GM23338 (cell line): ENCODE measurements around the gene NDUFB8. TPM values are rescaled to one million over a fixed set of nuclear protein-coding genes. Genes with fewer than 3 reads are reported as not detected.

Experiments used
- ATAC-seq: fragments of 200-7000 bp; cut with Tn5 transposase; 3 replicates; pipeline ENCODE4 v1.9.1; 2020
- DNase-seq: peaks from one replicate; pipeline ENCODE4 v3.0.0-alpha.2; 2015; ENCODE audit warnings: low spot score
- H2AFZ ChIP-seq: fragments of 200-600 bp; sonication (generic); 2 replicates; pipeline ENCODE4 v1.8.0; 2016; ENCODE audit warnings: antibody characterized with exemption, mild to moderate bottlenecking, moderate library complexity
- H3F3A ChIP-seq: fragments of 200-600 bp; sonication (generic); replicated peaks from 2 replicates; pipeline ENCODE4 v1.8.0; 2017; ENCODE audit warnings: antibody characterized with exemption, mixed run types, low read depth
- H3K27ac ChIP-seq: fragments of 200-600 bp; sonication (generic); 2 replicates; pipeline ENCODE4 v1.6.1; 2016; ENCODE audit warnings: low read depth
- H3K27me3 ChIP-seq: fragments of 200-600 bp; sonication (generic); 2 replicates; pipeline ENCODE4 v1.8.0; 2016; ENCODE audit warnings: mild to moderate bottlenecking, mixed run types, moderate library complexity; ENCODE audit not compliant: insufficient read depth
- H3K36me3 ChIP-seq: fragments of 200-600 bp; sonication (generic); 2 replicates; pipeline ENCODE4 v1.8.0; 2016; ENCODE audit warnings: mild to moderate bottlenecking; ENCODE audit not compliant: insufficient read depth
- H3K4me1 ChIP-seq: fragments of 200-600 bp; sonication (generic); 2 replicates; pipeline ENCODE4 v1.8.0; 2016; ENCODE audit warnings: mild to moderate bottlenecking, moderate library complexity; ENCODE audit not compliant: insufficient read depth
- H3K4me2 ChIP-seq: fragments of 200-600 bp; sonication (generic); 2 replicates; pipeline ENCODE4 v1.7.1; 2017; ENCODE audit warnings: mixed run types
- H3K4me3 ChIP-seq: fragments of 200-600 bp; sonication (generic); 2 replicates; pipeline ENCODE4 v1.6.1; 2016; ENCODE audit warnings: mixed run types
- H3K79me2 ChIP-seq: fragments of 200-600 bp; sonication (generic); replicated peaks from 2 replicates; pipeline ENCODE4 v1.8.0; 2017; ENCODE audit warnings: mild to moderate bottlenecking; ENCODE audit not compliant: insufficient read depth
- H3K9me2 ChIP-seq: fragments of 200-600 bp; sonication (generic); 2 replicates; pipeline ENCODE4 v1.8.0; 2017; ENCODE audit not compliant: insufficient read depth
- H4K20me1 ChIP-seq: fragments of 200-600 bp; sonication (generic); replicated peaks from 2 replicates; pipeline ENCODE4 v1.8.0; 2017; ENCODE audit warnings: mild to moderate bottlenecking; ENCODE audit not compliant: insufficient read depth
- H3K27ac Mint-ChIP-seq: 2 replicates; pipeline ENCODE4 v1.8.0; 2020; ENCODE audit warnings: inconsistent platforms, mild to moderate bottlenecking, moderate library complexity, mixed read lengths
- H3K27me3 Mint-ChIP-seq: 3 replicates; pipeline ENCODE4 v1.8.0; 2022; ENCODE audit warnings: low read depth, mild to moderate bottlenecking, moderate library complexity, mixed read lengths, inconsistent platforms; ENCODE audit not compliant: insufficient read depth, poor library complexity
- H3K36me3 Mint-ChIP-seq: 3 replicates; pipeline ENCODE4 v1.8.0; 2021; ENCODE audit warnings: low read depth, mild to moderate bottlenecking, inconsistent platforms, moderate library complexity, mixed read lengths
- H3K4me1 Mint-ChIP-seq: 3 replicates; pipeline ENCODE4 v1.8.0; 2020; ENCODE audit warnings: mild to moderate bottlenecking, inconsistent platforms, mixed read lengths
- H3K4me3 Mint-ChIP-seq: 3 replicates; pipeline ENCODE4 v1.8.0; 2021; ENCODE audit warnings: moderate library complexity, mild to moderate bottlenecking, inconsistent platforms, mixed read lengths
- H3K9me3 Mint-ChIP-seq: 3 replicates; pipeline ENCODE4 v1.8.0; 2020; ENCODE audit warnings: moderate library complexity, mild to moderate bottlenecking, inconsistent platforms, mixed read lengths
- CREB1 ChIP-seq: fragments of 250-450 bp; sonication (Bioruptor Pico); IDR thresholded peaks from 2 replicates; pipeline ENCODE4 v1.5.0; 2020; ENCODE audit warnings: low read depth, mild to moderate bottlenecking, moderate library complexity
- NANOG ChIP-seq: IDR thresholded peaks from 2 replicates; pipeline ENCODE4 v1.6.1; 2016; ENCODE audit warnings: antibody characterized with exemption, borderline replicate concordance
- STAT1 ChIP-seq: IDR thresholded peaks from one replicate; pipeline ENCODE4 v1.6.1; 2016; ENCODE audit warnings: antibody characterized with exemption; ENCODE audit not compliant: unreplicated experiment
- ZNF114 ChIP-seq: fragments of 250-450 bp; sonication (Bioruptor Pico); IDR thresholded peaks from 2 replicates; pipeline ENCODE4 v1.5.0; 2020; ENCODE audit warnings: mild to moderate bottlenecking, moderate library complexity
- polyA plus RNA-seq: library from polyadenylated mRNA; unstranded; fragments of >200 nt; fragmentation: Nextera tagmentation; extraction: Ambion mirVana; gene quantifications from 2 replicates; pipeline ENCODE4 v1.2.1, GENCODE V29; 2016
- total RNA-seq: library from RNA; depleted of rRNA; stranded (reverse); fragments of >200 nt; shearing (Covaris generic); gene quantifications from 2 replicates; pipeline ENCODE4 v1.2.3, GENCODE V29; 2014
- TF ChIP-seq, protein P1 (sequence below): IDR thresholded peaks from one replicate; pipeline ENCODE4 v1.6.1; 2018; ENCODE audit warnings: antibody characterized with exemption; ENCODE audit not compliant: unreplicated experiment

NDUFB8 gene
- total and polyA plus RNA-seq, 2 experiments from 2014 or later = 131 to 464 TPM

DNA sequence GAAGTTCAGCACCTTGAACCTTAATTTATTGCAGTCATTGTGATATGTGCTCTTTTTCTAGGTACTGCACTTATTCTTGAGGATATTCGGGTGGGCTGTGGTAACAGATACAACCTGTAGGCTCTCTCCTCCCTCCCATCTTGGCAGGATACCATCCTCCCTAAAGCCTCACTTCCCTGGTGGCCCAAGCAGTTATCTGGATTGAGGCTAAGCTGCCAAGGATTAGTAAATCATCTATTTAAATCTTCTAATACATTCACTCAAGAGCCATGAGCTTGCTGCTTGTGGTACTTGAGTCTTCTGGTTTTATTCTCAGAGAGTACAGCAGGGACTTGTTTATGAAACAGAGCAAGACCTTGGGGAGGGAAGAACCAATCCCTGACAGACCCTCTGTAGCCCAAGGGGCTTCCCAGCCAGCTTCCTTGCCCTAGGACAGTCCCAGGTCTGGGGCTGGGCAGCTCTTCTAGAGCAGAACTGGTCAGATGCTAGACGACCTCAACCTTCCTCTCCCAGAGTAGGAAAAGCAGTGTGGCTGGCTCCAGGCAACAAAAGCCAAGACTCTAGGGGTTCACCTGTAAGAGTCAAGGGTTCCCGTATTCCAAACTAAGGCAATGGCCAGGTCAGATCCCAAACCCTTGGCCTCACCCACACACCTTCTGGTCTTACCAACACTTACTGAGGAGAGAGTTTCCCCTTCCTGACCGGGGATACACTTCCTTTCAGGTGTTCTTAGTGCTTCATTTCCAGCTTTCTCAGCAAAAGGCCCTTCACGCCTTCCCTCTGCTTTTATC, 45.6 kb downstream of the NDUFB8 start:
- H3K4me1 ChIP-seq = peaks cover 40% of the 10 kb centered on the region
- H2AFZ ChIP-seq = no peak overlapping the region
- H3K27me3 Mint-ChIP-seq = peaks cover 97% of the 10 kb centered on the region
- ATAC-seq (no peak), DNase-seq (no peak)
- H3K4me3 ChIP-seq = peak overlapping the region; percentile 48
- H3K4me3 Mint-ChIP-seq = no peak overlapping the region; the same call in 2 of the 3 replicates
- peaks cover 7% of the 10 kb centered on the region for H3F3A ChIP-seq
- TF ChIP-seq, protein P1, sequence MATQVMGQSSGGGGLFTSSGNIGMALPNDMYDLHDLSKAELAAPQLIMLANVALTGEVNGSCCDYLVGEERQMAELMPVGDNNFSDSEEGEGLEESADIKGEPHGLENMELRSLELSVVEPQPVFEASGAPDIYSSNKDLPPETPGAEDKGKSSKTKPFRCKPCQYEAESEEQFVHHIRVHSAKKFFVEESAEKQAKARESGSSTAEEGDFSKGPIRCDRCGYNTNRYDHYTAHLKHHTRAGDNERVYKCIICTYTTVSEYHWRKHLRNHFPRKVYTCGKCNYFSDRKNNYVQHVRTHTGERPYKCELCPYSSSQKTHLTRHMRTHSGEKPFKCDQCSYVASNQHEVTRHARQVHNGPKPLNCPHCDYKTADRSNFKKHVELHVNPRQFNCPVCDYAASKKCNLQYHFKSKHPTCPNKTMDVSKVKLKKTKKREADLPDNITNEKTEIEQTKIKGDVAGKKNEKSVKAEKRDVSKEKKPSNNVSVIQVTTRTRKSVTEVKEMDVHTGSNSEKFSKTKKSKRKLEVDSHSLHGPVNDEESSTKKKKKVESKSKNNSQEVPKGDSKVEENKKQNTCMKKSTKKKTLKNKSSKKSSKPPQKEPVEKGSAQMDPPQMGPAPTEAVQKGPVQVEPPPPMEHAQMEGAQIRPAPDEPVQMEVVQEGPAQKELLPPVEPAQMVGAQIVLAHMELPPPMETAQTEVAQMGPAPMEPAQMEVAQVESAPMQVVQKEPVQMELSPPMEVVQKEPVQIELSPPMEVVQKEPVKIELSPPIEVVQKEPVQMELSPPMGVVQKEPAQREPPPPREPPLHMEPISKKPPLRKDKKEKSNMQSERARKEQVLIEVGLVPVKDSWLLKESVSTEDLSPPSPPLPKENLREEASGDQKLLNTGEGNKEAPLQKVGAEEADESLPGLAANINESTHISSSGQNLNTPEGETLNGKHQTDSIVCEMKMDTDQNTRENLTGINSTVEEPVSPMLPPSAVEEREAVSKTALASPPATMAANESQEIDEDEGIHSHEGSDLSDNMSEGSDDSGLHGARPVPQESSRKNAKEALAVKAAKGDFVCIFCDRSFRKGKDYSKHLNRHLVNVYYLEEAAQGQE = no peak
- no peak for TF ChIP-seq NANOG
- TF ChIP-seq ZNF114 (CRISPR knock-in tag) = no peak
- TF ChIP-seq STAT1 = no peak
- no peak for TF ChIP-seq CREB1 (CRISPR knock-in tag)
- H3K9me3 Mint-ChIP-seq = no peaks in the 10 kb centered on the region; the same call in 2 of the 3 replicates
- no peak overlapping the region for H3K27ac ChIP-seq
- 0 out of 2 replicates have a peak, but pooled peaks cover 8% of the 10 kb centered on the region for H4K20me1 ChIP-seq
- no peak overlapping the region for H3K27ac Mint-ChIP-seq
- peaks cover 3% of the 10 kb centered on the region; the same call in 1 of the 2 replicates for H3K36me3 ChIP-seq
- peaks cover 10% of the 10 kb centered on the region for H3K36me3 Mint-ChIP-seq
- no peaks in the 10 kb centered on the region for H3K9me2 ChIP-seq
- H3K27me3 ChIP-seq = peaks cover 92% of the 10 kb centered on the region
- H3K4me2 ChIP-seq = peak overlapping the region; percentile 73; the same call in 1 of the 2 replicates
- H3K4me1 Mint-ChIP-seq = peaks cover 42% of the 10 kb centered on the region
- no peaks in the 10 kb centered on the region for H3K79me2 ChIP-seq

DNA sequence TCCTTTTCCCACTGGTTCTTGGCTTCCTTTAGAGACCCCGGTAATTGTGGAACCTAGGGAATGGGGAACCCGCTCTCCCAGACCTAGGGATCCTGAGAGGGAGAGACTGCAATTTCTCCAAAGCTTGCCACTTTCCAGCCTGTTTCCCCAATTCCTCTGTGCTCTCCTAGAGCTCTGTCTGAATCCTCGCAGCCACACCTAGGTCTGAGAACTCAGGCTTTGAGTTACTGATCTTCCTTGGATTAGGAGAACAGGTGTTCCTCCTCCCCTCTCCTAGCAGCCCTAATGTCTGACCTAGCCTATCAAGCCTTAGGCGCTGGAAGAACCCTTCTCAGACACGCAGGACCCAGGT, 46.9 kb downstream of the NDUFB8 start:
- no peak overlapping the region; the same call in 1 of the 2 replicates for H2AFZ ChIP-seq
- Mint-ChIP-seq H3K9me3 (no peaks in the 10 kb centered on the region; the same call in 2 of the 3 replicates), H3K36me3 (peaks cover 7% of the 10 kb centered on the region; the same call in 2 of the 3 replicates), H3K4me1 (peaks cover 42% of the 10 kb centered on the region), H3K27me3 (peaks cover 92% of the 10 kb centered on the region), H3K4me3 (peak overlapping the region; percentile 74), H3K27ac (no peak overlapping the region)
- H4K20me1 ChIP-seq = 0 out of 2 replicates have a peak, but pooled peaks cover 8% of the 10 kb centered on the region
- peak overlapping the region; percentile 86 for H3K4me3 ChIP-seq
- peaks cover 91% of the 10 kb centered on the region for H3K27me3 ChIP-seq
- H3K4me2 ChIP-seq = peak overlapping the region; percentile 86
- H3F3A ChIP-seq = peaks cover 7% of the 10 kb centered on the region
- peaks cover 40% of the 10 kb centered on the region for H3K4me1 ChIP-seq
- TF ChIP-seq, protein P1 = no peak
- H3K9me2 ChIP-seq = no peaks in the 10 kb centered on the region
- H3K36me3 ChIP-seq = peaks cover 3% of the 10 kb centered on the region; the same call in 1 of the 2 replicates
- DNase-seq (no peak), ATAC-seq (peak; percentile 0; the same call in 2 of the 3 replicates)
- H3K79me2 ChIP-seq = no peaks in the 10 kb centered on the region
- H3K27ac ChIP-seq = no peak overlapping the region
